WTC11 (cell line): ENCODE measurements around the gene SSTR5. TPM values are rescaled to one million over a fixed set of nuclear protein-coding genes. Genes with fewer than 3 reads are reported as not detected.

Source experiments
- ATAC-seq: fragments of 200-7000 bp; cut with Tn5 transposase; 2 replicates; pipeline ENCODE4 v1.10.0; 2021; ENCODE audit warnings: mild to moderate bottlenecking, moderate library complexity
- CTCF ChIA-PET: fragments of 300-600 bp; sonication (Branson Sonifier 250); formaldehyde crosslinking; loops from one replicate; lab custom pipeline; 2021; ENCODE audit warnings: antibody characterized with exemption; lab: Charles Lee
- POLR2A ChIA-PET: fragments of 350-600 bp; sonication (Branson Sonifier 250); formaldehyde crosslinking; loops from one replicate; lab custom pipeline; 2021; ENCODE audit warnings: antibody characterized with exemption; lab: Charles Lee
- DNase-seq: peaks from one replicate; pipeline ENCODE4 v3.0.0; 2021; ENCODE audit warnings: low spot score
- H3K27ac Mint-ChIP-seq: 2 replicates; pipeline ENCODE4 v1.8.0; 2021; ENCODE audit warnings: mixed read lengths
- H3K27me3 Mint-ChIP-seq: 2 replicates; pipeline ENCODE4 v1.8.0; 2021; ENCODE audit warnings: low read depth, mild to moderate bottlenecking, moderate library complexity, mixed read lengths
- H3K36me3 Mint-ChIP-seq: 2 replicates; pipeline ENCODE4 v1.8.0; 2021; ENCODE audit warnings: mixed read lengths
- H3K4me1 Mint-ChIP-seq: 2 replicates; pipeline ENCODE4 v1.8.0; 2022; ENCODE audit warnings: mixed read lengths
- H3K4me3 Mint-ChIP-seq: 2 replicates; pipeline ENCODE4 v1.8.0; 2021; ENCODE audit warnings: mild to moderate bottlenecking, moderate library complexity, mixed read lengths
- H3K9me3 Mint-ChIP-seq: 2 replicates; pipeline ENCODE4 v1.8.0; 2021; ENCODE audit warnings: mixed read lengths
- ATF6 ChIP-seq: sonication (generic); formaldehyde crosslinking; IDR thresholded peaks from 2 replicates; pipeline ENCODE4 v1.8.1; 2023; ENCODE audit warnings: mild to moderate bottlenecking, missing genetic modification reagents
- CREB1 ChIP-seq: sonication (generic); formaldehyde crosslinking; IDR thresholded peaks from 2 replicates; pipeline ENCODE4 v1.8.0; 2023; ENCODE audit warnings: mild to moderate bottlenecking, missing genetic modification reagents
- CTCF ChIP-seq: fragments of 200-600 bp; IDR thresholded peaks from 2 replicates; pipeline ENCODE4 v1.8.0; 2022; ENCODE audit warnings: antibody characterized with exemption
- FOXK1 ChIP-seq: sonication (generic); formaldehyde crosslinking; IDR thresholded peaks from 2 replicates; pipeline ENCODE4 v1.8.0; 2022; ENCODE audit warnings: mild to moderate bottlenecking, moderate library complexity, missing genetic modification reagents
- FOXP4 ChIP-seq: sonication (generic); formaldehyde crosslinking; IDR thresholded peaks from 2 replicates; pipeline ENCODE4 v1.8.0; 2022; ENCODE audit warnings: mild to moderate bottlenecking, missing genetic modification reagents
- MAX ChIP-seq: sonication (generic); formaldehyde crosslinking; IDR thresholded peaks from 2 replicates; pipeline ENCODE4 v1.8.0; 2022; ENCODE audit warnings: mild to moderate bottlenecking, missing genetic modification reagents
- NR2C2 ChIP-seq: sonication (generic); formaldehyde crosslinking; IDR thresholded peaks from 2 replicates; pipeline ENCODE4 v1.8.0; 2022; ENCODE audit warnings: mild to moderate bottlenecking, missing genetic modification reagents
- PRDM15 ChIP-seq: sonication (generic); formaldehyde crosslinking; IDR thresholded peaks from 2 replicates; pipeline ENCODE4 v1.8.0; 2022; ENCODE audit warnings: missing genetic modification reagents
- PRRX2 ChIP-seq: fragments of 250-450 bp; sonication (Bioruptor Pico); IDR thresholded peaks from 2 replicates; pipeline ENCODE4 v1.8.0; 2021; ENCODE audit warnings: mild to moderate bottlenecking
- SMAD4 ChIP-seq: sonication (generic); formaldehyde crosslinking; IDR thresholded peaks from 2 replicates; pipeline ENCODE4 v1.8.0; 2022; ENCODE audit warnings: mild to moderate bottlenecking, missing genetic modification reagents
- SOX15 ChIP-seq: fragments of 250-450 bp; sonication (Bioruptor Pico); IDR thresholded peaks from 2 replicates; pipeline ENCODE4 v1.9.0; 2021; ENCODE audit warnings: mild to moderate bottlenecking
- STAT6 ChIP-seq: sonication (generic); formaldehyde crosslinking; conservative IDR thresholded peaks from 2 replicates; pipeline ENCODE4 v1.8.1; 2023; ENCODE audit warnings: mild to moderate bottlenecking, low read depth, missing genetic modification reagents, moderate library complexity
- USF1 ChIP-seq: sonication (generic); formaldehyde crosslinking; IDR thresholded peaks from 2 replicates; pipeline ENCODE4 v1.8.0; 2022; ENCODE audit warnings: mild to moderate bottlenecking, missing genetic modification reagents
- USF2 ChIP-seq: sonication (generic); formaldehyde crosslinking; IDR thresholded peaks from 2 replicates; pipeline ENCODE4 v1.8.1; 2023; ENCODE audit warnings: mild to moderate bottlenecking, missing genetic modification reagents, moderate library complexity
- ZNF423 ChIP-seq: fragments of 250-450 bp; sonication (Bioruptor Pico); IDR thresholded peaks from 2 replicates; pipeline ENCODE4 v2.1.2; 2022; ENCODE audit warnings: mild to moderate bottlenecking, moderate library complexity
- total RNA-seq: library from RNA; stranded (reverse); gene quantifications from 3 replicates; pipeline ENCODE4 v1.2.3, GENCODE V29; 2021

Gene SSTR5
- total RNA-seq, 1 experiment from 2014 or later = 0.61 TPM

- 0 out of 2 replicates have a peak, but pooled peaks have one; percentile 69 for TF ChIP-seq STAT6 (CRISPR knock-in tag)
- peak; percentile 86 for TF ChIP-seq MAX
- TF ChIP-seq ZNF423 (CRISPR knock-in tag) = peak; percentile 66
- TF ChIP-seq FOXK1 = peak; percentile 33; the same call in 1 of the 2 replicates
- TF ChIP-seq CREB1 = no peak
Measured at GRCh38 chr16:1102921-1103635, 30.5 kb downstream of the SSTR5 start (continued).

- ChIA-PET POLR2A (interaction anchor here (1.0 kb wide), 1 partner anchor 78 kb away, joined by 3 read pairs; no protein-coding TSS in a partner anchor), CTCF (interaction anchor here (0.6 to 1.5 kb wide), 27 partner anchors 9 to 602 kb away, joined by 3 to 18 read pairs (median 4); partner anchors contain the start of genes MAPK8IP3 and SOX8)
- H3K27me3 Mint-ChIP-seq = no peaks in the 10 kb centered on the region
- H3K4me3 Mint-ChIP-seq = peak overlapping the region; percentile 24; the same call in 1 of the 2 replicates
- no peaks in the 10 kb centered on the region for H3K9me3 Mint-ChIP-seq
- no peak for ATAC-seq
- H3K4me1 Mint-ChIP-seq = no peaks in the 10 kb centered on the region
- TF ChIP-seq CREB1 = no peak
- no peak for TF ChIP-seq FOXP4 (CRISPR knock-in tag)
- no peak for TF ChIP-seq ATF6 (CRISPR knock-in tag)
- no peak for TF ChIP-seq PRRX2 (CRISPR knock-in tag)
- TF ChIP-seq SMAD4 (CRISPR knock-in tag) = no peak
- H3K27ac Mint-ChIP-seq = no peak overlapping the region
- DNase-seq = no peak
- H3K36me3 Mint-ChIP-seq = no peaks in the 10 kb centered on the region
Measured at GRCh38 chr16:1103636-1103980, 31.1 kb downstream of the SSTR5 start.

- ChIA-PET CTCF (interaction anchor here (0.5 to 1.4 kb wide), 13 partner anchors 9 to 305 kb away, joined by 3 to 7 read pairs (median 3); partner anchors contain the start of gene GNG13), POLR2A (no interaction called here)
- H3K4me3 Mint-ChIP-seq = no peak overlapping the region
- TF ChIP-seq ZNF423 (CRISPR knock-in tag) (0 out of 2 replicates have a peak, but pooled peaks have one; percentile 16), USF1 (CRISPR knock-in tag) (peak; percentile 97), NR2C2 (CRISPR knock-in tag) (no peak), CTCF (peak; percentile 85), PRDM15 (CRISPR knock-in tag) (no peak), USF2 (CRISPR knock-in tag) (peak; percentile 98), SOX15 (CRISPR knock-in tag) (no peak)
- no peaks in the 10 kb centered on the region for H3K36me3 Mint-ChIP-seq
- H3K27me3 Mint-ChIP-seq = peaks cover 13% of the 10 kb centered on the region; the same call in 1 of the 2 replicates
- ATAC-seq (peak; percentile 77), DNase-seq (peak; percentile 86)
- H3K27ac Mint-ChIP-seq = no peak overlapping the region
- H3K9me3 Mint-ChIP-seq = no peaks in the 10 kb centered on the region
- H3K4me1 Mint-ChIP-seq = no peaks in the 10 kb centered on the region
Measured at GRCh38 chr16:1105888-1106620, 33.5 kb downstream of the SSTR5 start.
